GM21526 (cell line): ENCODE data around the gene CUEDC1.
A peak's percentile ranks its signal among the peaks of the same experiment; 100 is the strongest.

Experiments
- ATAC-seq: cut with Tn5 transposase; IDR thresholded peaks from one replicate; pipeline ENCODE4 v1.9.1; 2021; ENCODE audit warnings: moderate library complexity; ENCODE audit not compliant: unreplicated experiment, low FRiP score

CUEDC1 gene

GRCh38 chr17:57918017-57918895 is 37.0 kb downstream of the CUEDC1 start:
- no peak for ATAC-seq

- no peak for ATAC-seq
These were observed 38.0 kb downstream of the CUEDC1 start for GRCh38 chr17:57916925-57917858.

GRCh38 chr17:57915985-57916757 is 39.0 kb downstream of the CUEDC1 start:
- ATAC-seq: no peak

GRCh38 chr17:57915544-57915943 is 39.7 kb downstream of the CUEDC1 start:
- ATAC-seq: no peak

- no peak for ATAC-seq
These were observed 40.7 kb downstream of the CUEDC1 start for GRCh38 chr17:57914273-57915142.

GRCh38 chr17:57913575-57914272 is 41.5 kb downstream of the CUEDC1 start:
- no peak for ATAC-seq

GRCh38 chr17:57911834-57912673 is 43.2 kb downstream of the CUEDC1 start:
- ATAC-seq: no peak

GRCh38 chr17:57910462-57911420 is 44.5 kb downstream of the CUEDC1 start:
- no peak for ATAC-seq

GRCh38 chr17:57909551-57909950 is 45.7 kb downstream of the CUEDC1 start:
- ATAC-seq: no peak

GRCh38 chr17:57908278-57908677 is 46.9 kb downstream of the CUEDC1 start:
- no peak for ATAC-seq

- ATAC-seq: no peak
These were observed 48.3 kb downstream of the CUEDC1 start for GRCh38 chr17:57906910-57907309.

GRCh38 chr17:57905875-57906455 is 49.2 kb downstream of the CUEDC1 start:
- no peak for ATAC-seq

- no peak for ATAC-seq
These were observed 51.3 kb downstream of the CUEDC1 start for GRCh38 chr17:57903961-57904360.

GRCh38 chr17:57902800-57903759 is 52.1 kb downstream of the CUEDC1 start:
- peak; percentile 57 for ATAC-seq

- ATAC-seq: peak; percentile 54
These were observed 53.0 kb downstream of the CUEDC1 start for GRCh38 chr17:57902117-57902799.
